K562 (cell line): ENCODE measurements around the gene SNCA. TPM values are rescaled to one million over a fixed set of nuclear protein-coding genes. Genes with fewer than 3 reads are reported as not detected.

Experiments used
- ATAC-seq: fragments of 200-7000 bp; cut with Tn5 transposase; 3 replicates; pipeline ENCODE4 v1.9.1; 2020; ENCODE audit warnings: moderate library complexity
- BruUV-seq: library from RNA; stranded (reverse); fragments of 400-500 nt; replicated peaks from 2 replicates; lab custom pipeline; 2021; lab: Mats Ljungman, UMichigan
- CTCF ChIA-PET: fragments of 300-600 bp; formaldehyde crosslinking; extraction: SDS; loops from one replicate; lab custom pipeline; 2021; ENCODE audit warnings: low intra/inter-chr PET ratio; lab: Yijun Ruan, JAX
- POLR2A ChIA-PET: fragments of 300-600, 350-650 bp; sonication (Branson Sonifier 250); formaldehyde crosslinking; extraction: SDS; loops from one replicate; lab custom pipeline; 2021; ENCODE audit warnings: antibody characterized with exemption, inconsistent platforms; lab: Yijun Ruan, JAX
- DNase-seq, 4 experiments: peaks; one replicate each; pipeline versions ENCODE4 v3.0.0 to v3.0.0-alpha.2; 2011 to 2018; ENCODE audit warnings: low spot score in 3 of 4, mixed read lengths in 3 of 4; ENCODE audit errors: extremely low read depth in 1 of 4
- FAIRE-seq: peaks from 2 replicates; lab custom pipeline; 2011; peaks lifted over from hg19 to GRCh38; lab: Jason Lieb, UNC
- H2AFZ ChIP-seq: 2 replicates; pipeline ENCODE4 v1.6.0; 2011; ENCODE audit warnings: low read depth, low read length, control low read depth, inconsistent platforms
- H3K27ac ChIP-seq: fragments of 200-600 bp; 3 replicates; pipeline ENCODE4 v1.8.0; 2011; ENCODE audit warnings: low read depth, mild to moderate bottlenecking, control low read depth, inconsistent platforms, low read length, moderate library complexity, mixed read lengths; ENCODE audit errors: extremely low read depth
- H3K27me3 ChIP-seq, 2 experiments: fragments of 300-600 bp in 1 of 2; 2 replicates in 1 of 2; 3 replicates in 1 of 2; pipeline versions ENCODE4 v1.6.0 to v1.8.0; 2011; ENCODE audit warnings: inconsistent platforms in 2 of 2, low read length in 2 of 2, mild to moderate bottlenecking in 1 of 2, mixed read lengths in 1 of 2, moderate library complexity in 1 of 2; ENCODE audit not compliant: control insufficient read depth in 2 of 2, insufficient read depth in 2 of 2
- H3K36me3 ChIP-seq: fragments of 300-600 bp; 3 replicates; pipeline ENCODE4 v1.8.0; 2011; ENCODE audit warnings: mild to moderate bottlenecking, low read length, inconsistent platforms; ENCODE audit not compliant: control insufficient read depth, insufficient read depth
- H3K4me1 ChIP-seq, 2 experiments: fragments of 200-600 bp in 1 of 2; replicated peaks in 1 of 2; 2 replicates in 1 of 2; 3 replicates in 1 of 2; pipeline versions ENCODE4 v1.5.1 to v1.8.0; 2011; ENCODE audit warnings: inconsistent platforms in 2 of 2, low read length in 2 of 2, mild to moderate bottlenecking in 1 of 2, mixed read lengths in 1 of 2, moderate library complexity in 1 of 2; ENCODE audit not compliant: control insufficient read depth in 2 of 2, insufficient read depth in 2 of 2
- H3K4me2 ChIP-seq: 2 replicates; pipeline ENCODE4 v1.6.1; 2011; ENCODE audit warnings: low read length, control low read depth, inconsistent platforms, mixed read lengths; ENCODE audit not compliant: insufficient read depth
- H3K4me3 ChIP-seq: fragments of 200-600 bp; sonication (generic), shearing (Covaris generic); 2 replicates; pipeline ENCODE4 v1.5.1; 2016; ENCODE audit warnings: control low read depth, inconsistent platforms
- H3K79me2 ChIP-seq: fragments of 200-600 bp; 3 replicates; pipeline ENCODE4 v1.8.0; 2011; ENCODE audit warnings: low read length, inconsistent platforms; ENCODE audit not compliant: control insufficient read depth, insufficient read depth
- H3K9ac ChIP-seq, 2 experiments: 2 replicates each; pipeline versions ENCODE4 v1.6.0 to v1.6.1; 2011; ENCODE audit warnings: low read depth in 2 of 2, low read length in 2 of 2, control low read depth in 1 of 2, inconsistent platforms in 1 of 2, mild to moderate bottlenecking in 1 of 2, mixed read lengths in 1 of 2; ENCODE audit not compliant: insufficient read depth in 1 of 2
- H3K9me1 ChIP-seq: one replicate; pipeline ENCODE4 v1.6.0; 2011; ENCODE audit warnings: inconsistent platforms, mild to moderate bottlenecking, low read length, moderate library complexity; ENCODE audit not compliant: control insufficient read depth, insufficient read depth
- H3K9me3 ChIP-seq: replicated peaks from 2 replicates; pipeline ENCODE4 v1.5.1; 2011; ENCODE audit warnings: low read depth, low read length, inconsistent platforms; ENCODE audit not compliant: control insufficient read depth, insufficient read depth
- H4K20me1 ChIP-seq: replicated peaks from 2 replicates; pipeline ENCODE4 v1.6.1; 2011; ENCODE audit warnings: low read length, inconsistent platforms, mixed read lengths; ENCODE audit not compliant: control insufficient read depth, insufficient read depth
- ARHGAP35 ChIP-seq: fragments of 450-650 bp; IDR thresholded peaks from 2 replicates; pipeline ENCODE4 v1.6.1; 2018; ENCODE audit not compliant: partially characterized antibody
- COPS2 ChIP-seq: fragments of 450-650 bp; conservative IDR thresholded peaks from 2 replicates; pipeline ENCODE4 v1.6.1; 2016; ENCODE audit warnings: mild to moderate bottlenecking, moderate library complexity
- HLTF ChIP-seq: fragments of 450-650 bp; IDR thresholded peaks from 2 replicates; pipeline ENCODE4 v1.6.1; 2016
- KDM1A ChIP-seq, 2 experiments: fragments of 450-650 bp; IDR thresholded peaks; 2 replicates each; pipeline ENCODE4 v1.6.1; 2016; ENCODE audit warnings: mild to moderate bottlenecking in 2 of 2
- LARP7 ChIP-seq: fragments of 450-650 bp; IDR thresholded peaks from 2 replicates; pipeline ENCODE4 v1.6.1; 2016
- MTA2 ChIP-seq: fragments of 450-650 bp; IDR thresholded peaks from 2 replicates; pipeline ENCODE4 v1.6.1; 2016; ENCODE audit warnings: low read depth
- SOX6 ChIP-seq: fragments of 450-650 bp; IDR thresholded peaks from 2 replicates; pipeline ENCODE4 v1.6.1; 2014; ENCODE audit warnings: mild to moderate bottlenecking
- SUPT5H ChIP-seq: fragments of 450-650 bp; IDR thresholded peaks from 2 replicates; pipeline ENCODE4 v1.6.1; 2016
- TEAD2 ChIP-seq: fragments of 450-650 bp; IDR thresholded peaks from 2 replicates; pipeline ENCODE4 v1.6.1; 2016; ENCODE audit warnings: missing genetic modification characterization, control low read depth, missing compliant biosample characterization
- TRIM24 ChIP-seq, 2 experiments: fragments of 450-650 bp; IDR thresholded peaks; 2 replicates each; pipeline ENCODE4 v1.6.1; 2016
- ZNF263 ChIP-seq: sonication (generic); formaldehyde crosslinking; IDR thresholded peaks from 2 replicates; pipeline ENCODE4 v1.8.0; 2022; ENCODE audit warnings: mild to moderate bottlenecking, missing genetic modification reagents, borderline replicate concordance
- WGBS: fragments of 100-300 bp; shearing (Covaris generic); methylation state at CpG from one replicate; pipeline ENCODE4 v1.1.6; 2016; ENCODE audit warnings: low coverage, mixed read lengths; ENCODE audit not compliant: insufficient coverage; ENCODE audit errors: missing lambda C conversion rate; 5-methylcytosine and 5-hydroxymethylcytosine counted together
- in situ Hi-C: fragments of 300-500 bp; cut with MboI; formaldehyde crosslinking; loops from 4 replicates; pipeline ENCODE4 v1.15.0; 2018; ENCODE audit warnings: inconsistent platforms, mixed read lengths
- intact Hi-C: fragments of 100-400 bp; cut with micrococcal nuclease; formaldehyde crosslinking; loops from 2 replicates; pipeline ENCODE4 v1.14.2; 2022
- polyA plus RNA-seq, 8 experiments: library from polyadenylated mRNA; depleted of rRNA in 4 of 8; stranded (reverse) in 5 of 8; unstranded in 3 of 8; fragments of >200 nt; fragmentation: Nextera tagmentation in 2 of 8; fragmentation: Illumina TruSeq in 1 of 8; extraction: Ambion mirVana in 2 of 8; extraction: Trizol in 1 of 8; gene quantifications; 2 replicates each; pipeline versions ENCODE4 v1.2.1 to v1.2.3, GENCODE V29; 2011 to 2014; ENCODE audit warnings: inconsistent platforms in 1 of 8, missing spikeins in 1 of 8
- total RNA-seq, 7 experiments: library from RNA; depleted of rRNA in 6 of 7; stranded (reverse); fragments of >200 nt in 6 of 7; fragmentation: Illumina TruSeq in 2 of 7; extraction: Trizol in 2 of 7; gene quantifications; 2 replicates each; pipeline versions ENCODE4 v1.2.1 to v1.2.3, GENCODE V29; 2011 to 2021; ENCODE audit warnings: low replicate concordance in 1 of 7
- TF ChIP-seq, protein P1 (sequence below): fragments of 450-650 bp; IDR thresholded peaks from 2 replicates; pipeline ENCODE4 v1.6.1; 2016; ENCODE audit warnings: low read depth, mild to moderate bottlenecking, moderate library complexity
- TF ChIP-seq, protein P2 (sequence below): fragments of 250-450 bp; sonication (Bioruptor Pico); IDR thresholded peaks from 2 replicates; pipeline ENCODE4 v1.8.0; 2022; ENCODE audit warnings: inconsistent platforms, mild to moderate bottlenecking, moderate library complexity, borderline replicate concordance
- TF ChIP-seq, protein P3 (sequence below): sonication (generic); formaldehyde crosslinking; IDR thresholded peaks from 2 replicates; pipeline ENCODE4 v1.8.1; 2023; ENCODE audit warnings: mild to moderate bottlenecking, missing genetic modification reagents

SNCA gene
- total and polyA plus RNA-seq, 9 of the 15 experiments (the other 6 are each of a cell fraction or from before 2014, with no cell fraction given): 1.7 to 12.6 (median 3.6) TPM

DNA sequence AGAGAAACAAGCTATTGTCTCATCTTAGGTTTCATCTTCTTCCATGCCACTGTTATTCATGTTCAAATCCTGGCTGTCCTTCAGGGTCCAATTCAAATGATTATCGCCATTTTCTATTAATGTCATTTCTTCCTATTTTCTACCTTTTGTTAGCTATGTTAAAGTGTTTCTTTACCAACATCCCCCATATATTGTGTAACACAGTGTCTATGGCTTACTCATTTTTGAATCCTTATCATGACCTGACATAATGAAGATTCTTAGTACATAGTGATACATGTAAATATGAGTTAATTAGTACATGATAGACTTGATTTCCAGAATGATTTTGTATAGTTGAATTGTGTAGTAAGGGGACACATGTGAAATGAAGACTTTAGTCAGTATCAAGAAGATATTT is 152.4 kb downstream of the SNCA start:
- in situ Hi-C loops: no loop called here
- no peaks in the 10 kb centered on the region for H3K4me1 ChIP-seq
- H3K27ac ChIP-seq: no peak overlapping the region
- no peaks in the 10 kb centered on the region for H3K27me3 ChIP-seq
- no peak overlapping the region for H3K4me2 ChIP-seq
- ChIA-PET POLR2A (no interaction called here), CTCF (no interaction called here)
- H3K9me1 ChIP-seq: no peaks in the 10 kb centered on the region
- no peak overlapping the region for H3K4me3 ChIP-seq
- WGBS: 0% methylated on average over 1 of the region's 1 CpG
- BruUV-seq: no TSS peak
- intact Hi-C loops: no loop called here
- no peaks in the 10 kb centered on the region for H4K20me1 ChIP-seq
- FAIRE-seq: no peak
- ATAC-seq: no peak
- no peak overlapping the region for H3K9ac ChIP-seq
- H3K9me3 ChIP-seq: no peaks in the 10 kb centered on the region
- H2AFZ ChIP-seq: no peak overlapping the region
- DNase-seq: no peak
- TF ChIP-seq, protein P1, sequence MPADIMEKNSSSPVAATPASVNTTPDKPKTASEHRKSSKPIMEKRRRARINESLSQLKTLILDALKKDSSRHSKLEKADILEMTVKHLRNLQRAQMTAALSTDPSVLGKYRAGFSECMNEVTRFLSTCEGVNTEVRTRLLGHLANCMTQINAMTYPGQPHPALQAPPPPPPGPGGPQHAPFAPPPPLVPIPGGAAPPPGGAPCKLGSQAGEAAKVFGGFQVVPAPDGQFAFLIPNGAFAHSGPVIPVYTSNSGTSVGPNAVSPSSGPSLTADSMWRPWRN: no peak
- TF ChIP-seq SUPT5H (no peak), KDM1A (IDR thresholded peaks at IDR 0.05) (no peak), TRIM24 (IDR thresholded peaks at IDR 0.05) (no peak), HLTF (no peak), ARHGAP35 (no peak), MTA2 (no peak), COPS2 (no peak), LARP7 (no peak), SOX6 (no peak), TEAD2 (tag) (no peak), ZNF263 (no peak)
- TF ChIP-seq, protein P2, sequence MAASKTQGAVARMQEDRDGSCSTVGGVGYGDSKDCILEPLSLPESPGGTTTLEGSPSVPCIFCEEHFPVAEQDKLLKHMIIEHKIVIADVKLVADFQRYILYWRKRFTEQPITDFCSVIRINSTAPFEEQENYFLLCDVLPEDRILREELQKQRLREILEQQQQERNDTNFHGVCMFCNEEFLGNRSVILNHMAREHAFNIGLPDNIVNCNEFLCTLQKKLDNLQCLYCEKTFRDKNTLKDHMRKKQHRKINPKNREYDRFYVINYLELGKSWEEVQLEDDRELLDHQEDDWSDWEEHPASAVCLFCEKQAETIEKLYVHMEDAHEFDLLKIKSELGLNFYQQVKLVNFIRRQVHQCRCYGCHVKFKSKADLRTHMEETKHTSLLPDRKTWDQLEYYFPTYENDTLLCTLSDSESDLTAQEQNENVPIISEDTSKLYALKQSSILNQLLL (CRISPR knock-in tag): no peak
- TF ChIP-seq, protein P3, sequence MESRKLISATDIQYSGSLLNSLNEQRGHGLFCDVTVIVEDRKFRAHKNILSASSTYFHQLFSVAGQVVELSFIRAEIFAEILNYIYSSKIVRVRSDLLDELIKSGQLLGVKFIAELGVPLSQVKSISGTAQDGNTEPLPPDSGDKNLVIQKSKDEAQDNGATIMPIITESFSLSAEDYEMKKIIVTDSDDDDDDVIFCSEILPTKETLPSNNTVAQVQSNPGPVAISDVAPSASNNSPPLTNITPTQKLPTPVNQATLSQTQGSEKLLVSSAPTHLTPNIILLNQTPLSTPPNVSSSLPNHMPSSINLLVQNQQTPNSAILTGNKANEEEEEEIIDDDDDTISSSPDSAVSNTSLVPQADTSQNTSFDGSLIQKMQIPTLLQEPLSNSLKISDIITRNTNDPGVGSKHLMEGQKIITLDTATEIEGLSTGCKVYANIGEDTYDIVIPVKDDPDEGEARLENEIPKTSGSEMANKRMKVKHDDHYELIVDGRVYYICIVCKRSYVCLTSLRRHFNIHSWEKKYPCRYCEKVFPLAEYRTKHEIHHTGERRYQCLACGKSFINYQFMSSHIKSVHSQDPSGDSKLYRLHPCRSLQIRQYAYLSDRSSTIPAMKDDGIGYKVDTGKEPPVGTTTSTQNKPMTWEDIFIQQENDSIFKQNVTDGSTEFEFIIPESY (CRISPR knock-in tag): no peak
- H3K79me2 ChIP-seq: no peaks in the 10 kb centered on the region
- H3K36me3 ChIP-seq: no peaks in the 10 kb centered on the region
